ENCODE measurements around the gene CALY. TPM values are rescaled to one million over a fixed set of nuclear protein-coding genes. Genes with fewer than 3 reads are reported as not detected.

The CALY gene
- total RNA-seq, 3 donors from 2014 or later (not counting 1 experiment from before 2014, with no cell fraction given) = not detected

- intact Hi-C loops (cut with micrococcal nuclease) = no loop called here
- no peaks in the 10 kb centered on the region for H3K27me3 ChIP-seq (ENCODE audit: control insufficient read depth, insufficient read depth, low read length)
- Mint-ChIP-seq H3K36me3 (no peaks in the 10 kb centered on the region), H3K27ac (no peak overlapping the region), H3K27me3 (ENCODE audit: low read depth in 2 of 2) (no peaks in the 10 kb centered on the region), H3K9me3 (no peaks in the 10 kb centered on the region), H3K4me1 (no peaks in the 10 kb centered on the region), H3K4me3 (no peak overlapping the region)
- H3K4me3 ChIP-seq (ENCODE audit: low read length) = no peak overlapping the region
- H3K9me3 ChIP-seq (ENCODE audit: control insufficient read depth, insufficient read depth, low read length) = no peaks in the 10 kb centered on the region
- H3K36me3 ChIP-seq (ENCODE audit: control insufficient read depth, insufficient read depth, low read length) = peaks cover 22% of the 10 kb centered on the region
- ATAC-seq = no peak
- H3K4me1 ChIP-seq (ENCODE audit: control insufficient read depth, insufficient read depth, low read length) = peaks cover 4% of the 10 kb centered on the region
- no peak overlapping the region for H3K27ac ChIP-seq (ENCODE audit: low read length)
- TF ChIP-seq CTCF (IDR thresholded peaks at IDR 0.05) = no peak
- no peak for DNase-seq
- 70% methylated on average over 18 of the region's 18 CpGs for WGBS (ENCODE audit: insufficient coverage)
These were observed 25.2 kb upstream of the CALY start for GRCh38 chr10:133361773-133362441.

GRCh38 chr10:133361227-133361626, 24.5 kb upstream of the CALY start:
- Mint-ChIP-seq H3K27ac (no peak overlapping the region), H3K36me3 (no peaks in the 10 kb centered on the region), H3K4me1 (no peaks in the 10 kb centered on the region), H3K4me3 (no peak overlapping the region), H3K9me3 (no peaks in the 10 kb centered on the region), H3K27me3 (ENCODE audit: low read depth in 2 of 2) (no peaks in the 10 kb centered on the region)
- Histone ChIP-seq H3K27me3 (ENCODE audit: control insufficient read depth, insufficient read depth, low read length) (no peaks in the 10 kb centered on the region), H3K27ac (ENCODE audit: low read length) (no peak overlapping the region), H3K4me1 (ENCODE audit: control insufficient read depth, insufficient read depth, low read length) (peaks cover 10% of the 10 kb centered on the region), H3K9me3 (ENCODE audit: control insufficient read depth, insufficient read depth, low read length) (no peaks in the 10 kb centered on the region), H3K36me3 (ENCODE audit: control insufficient read depth, insufficient read depth, low read length) (peaks cover 16% of the 10 kb centered on the region), H3K4me3 (ENCODE audit: low read length) (no peak overlapping the region)
- intact Hi-C loops (cut with micrococcal nuclease) = no loop called here
- no peak for TF ChIP-seq CTCF (IDR thresholded peaks at IDR 0.05)
- 97% methylated on average over 5 of the region's 5 CpGs for WGBS (ENCODE audit: insufficient coverage)
- ATAC-seq = no peak
- no peak for DNase-seq

GRCh38 chr10:133359972-133360610, 23.4 kb upstream of the CALY start:
- ATAC-seq = no peak
- peaks cover 6% of the 10 kb centered on the region for H3K36me3 ChIP-seq (ENCODE audit: control insufficient read depth, insufficient read depth, low read length)
- no peak for DNase-seq
- Mint-ChIP-seq H3K36me3 (no peaks in the 10 kb centered on the region), H3K27me3 (ENCODE audit: low read depth in 2 of 2) (no peaks in the 10 kb centered on the region), H3K9me3 (no peaks in the 10 kb centered on the region), H3K4me3 (no peak overlapping the region), H3K4me1 (no peaks in the 10 kb centered on the region), H3K27ac (no peak overlapping the region)
- H3K4me3 ChIP-seq (ENCODE audit: low read length) = no peak overlapping the region
- peaks cover 10% of the 10 kb centered on the region for H3K4me1 ChIP-seq (ENCODE audit: control insufficient read depth, insufficient read depth, low read length)
- TF ChIP-seq CTCF (IDR thresholded peaks at IDR 0.05) = no peak
- H3K27me3 ChIP-seq (ENCODE audit: control insufficient read depth, insufficient read depth, low read length) = no peaks in the 10 kb centered on the region
- intact Hi-C loops (cut with micrococcal nuclease) = no loop called here
- 95% methylated on average over 17 of the region's 17 CpGs for WGBS (ENCODE audit: insufficient coverage)
- H3K27ac ChIP-seq (ENCODE audit: low read length) = no peak overlapping the region
- H3K9me3 ChIP-seq (ENCODE audit: control insufficient read depth, insufficient read depth, low read length) = no peaks in the 10 kb centered on the region
